ENCODE data around the gene POP5. TPM values are rescaled to one million over a fixed set of nuclear protein-coding genes. Genes with fewer than 3 reads are reported as not detected.
"Not testable (repeated sequence)": the region's sequence is repeated elsewhere in the genome, so short reads cannot be mapped to it uniquely, and the experiment has no call there.

Gene POP5
- total RNA-seq, 1 donor from 2014 or later, result 28.5 TPM

GRCh38 chr12:120538281-120539156 is 42.7 kb downstream of the POP5 start:
- peak; percentile 36 for DNase-seq (ENCODE audit: low read depth, low spot score)

GRCh38 chr12:120537856-120538220 is 43.4 kb downstream of the POP5 start:
- DNase-seq (ENCODE audit: low read depth, low spot score), result no peak

- no peak for DNase-seq (ENCODE audit: low read depth, low spot score)
Measured at GRCh38 chr12:120536064-120536791, 45.0 kb downstream of the POP5 start.

DNA sequence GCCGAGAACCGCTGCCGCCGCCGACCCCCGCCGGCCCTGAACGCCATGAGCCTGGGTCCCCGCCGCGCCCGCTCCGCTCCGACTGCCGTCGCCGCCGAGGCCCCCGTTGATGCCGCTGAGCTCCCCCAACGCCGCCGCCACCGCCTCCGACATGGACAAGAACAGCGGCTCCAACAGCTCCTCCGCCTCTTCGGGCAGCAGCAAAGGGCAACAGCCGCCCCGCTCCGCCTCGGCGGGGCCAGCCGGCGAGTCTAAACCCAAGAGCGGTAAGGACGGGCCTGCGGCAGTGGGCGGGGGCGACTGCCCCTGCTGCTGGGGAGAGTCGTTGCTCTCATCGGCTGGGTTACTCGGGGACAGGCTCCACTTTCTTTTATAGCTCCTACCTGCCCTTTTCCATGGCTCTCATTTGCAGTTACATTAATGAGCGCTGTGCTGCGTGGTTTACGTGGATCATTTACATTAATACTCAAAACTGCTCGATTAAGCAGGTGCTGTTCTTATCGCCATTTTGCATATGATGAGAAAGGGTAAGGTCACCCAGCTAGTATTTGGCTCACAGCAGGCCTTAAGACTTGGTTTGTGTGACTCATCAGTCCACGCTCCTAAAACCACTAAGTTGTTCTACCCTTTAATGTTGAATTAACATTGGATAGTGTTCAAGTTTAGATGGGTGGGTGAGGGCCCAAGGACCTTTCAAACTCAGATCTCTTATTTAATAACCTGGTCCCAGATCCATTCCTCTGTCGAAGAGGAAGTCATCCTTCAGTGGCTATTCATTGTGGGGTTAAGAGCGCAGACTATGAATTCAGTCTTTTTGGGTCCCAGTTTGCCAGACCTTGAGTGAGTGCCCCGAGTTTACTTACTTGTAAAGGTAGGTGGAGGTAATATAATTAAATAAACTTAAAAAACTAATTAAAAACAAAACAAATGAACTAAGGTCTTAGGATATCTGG is 46.2 kb downstream of the POP5 start:
- peak; percentile 37 for DNase-seq (ENCODE audit: low read depth, low spot score)

GRCh38 chr12:120534203-120534702 is 46.9 kb downstream of the POP5 start, which contains the start of gene RNF10:
Gene RNF10 (plus strand): TSS chr12:120534356. CDS start chr12:120534812, 456 bp downstream.
- DNase-seq (ENCODE audit: low read depth, low spot score), result peak; percentile 47

DNA sequence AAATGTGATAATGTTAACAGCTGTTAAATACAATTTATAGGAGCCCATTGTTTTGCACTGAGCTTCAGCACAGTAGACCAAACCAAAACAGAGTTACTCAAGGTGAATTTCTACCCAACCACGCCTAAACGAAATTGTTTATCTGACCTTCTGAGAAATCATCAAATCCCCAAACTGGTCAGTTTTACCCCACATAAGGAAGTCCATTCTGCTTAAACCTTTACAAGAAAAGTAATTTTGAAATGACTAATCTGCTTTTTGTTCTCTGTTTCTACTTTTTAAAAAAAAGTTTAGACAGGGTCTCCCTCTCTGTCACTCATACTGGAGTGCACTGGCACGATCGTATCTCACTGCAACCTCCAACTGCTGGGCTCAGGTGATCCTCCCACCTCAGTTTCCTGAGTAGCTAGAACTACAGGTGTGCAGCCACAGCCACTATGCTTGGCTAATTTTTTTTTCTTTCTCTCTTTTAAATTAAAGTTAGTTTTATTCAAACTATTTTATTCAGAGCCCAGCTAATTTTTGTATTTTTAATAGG is 48.4 kb downstream of the POP5 start:
- DNase-seq (ENCODE audit: low read depth, low spot score), result no peak

- not testable (repeated sequence) for DNase-seq (ENCODE audit: low read depth, low spot score)
Measured at GRCh38 chr12:120530418-120530761, 50.8 kb downstream of the POP5 start.

- DNase-seq (ENCODE audit: low read depth, low spot score), result no peak
Measured at GRCh38 chr12:120529641-120530417, 51.4 kb downstream of the POP5 start.

DNA sequence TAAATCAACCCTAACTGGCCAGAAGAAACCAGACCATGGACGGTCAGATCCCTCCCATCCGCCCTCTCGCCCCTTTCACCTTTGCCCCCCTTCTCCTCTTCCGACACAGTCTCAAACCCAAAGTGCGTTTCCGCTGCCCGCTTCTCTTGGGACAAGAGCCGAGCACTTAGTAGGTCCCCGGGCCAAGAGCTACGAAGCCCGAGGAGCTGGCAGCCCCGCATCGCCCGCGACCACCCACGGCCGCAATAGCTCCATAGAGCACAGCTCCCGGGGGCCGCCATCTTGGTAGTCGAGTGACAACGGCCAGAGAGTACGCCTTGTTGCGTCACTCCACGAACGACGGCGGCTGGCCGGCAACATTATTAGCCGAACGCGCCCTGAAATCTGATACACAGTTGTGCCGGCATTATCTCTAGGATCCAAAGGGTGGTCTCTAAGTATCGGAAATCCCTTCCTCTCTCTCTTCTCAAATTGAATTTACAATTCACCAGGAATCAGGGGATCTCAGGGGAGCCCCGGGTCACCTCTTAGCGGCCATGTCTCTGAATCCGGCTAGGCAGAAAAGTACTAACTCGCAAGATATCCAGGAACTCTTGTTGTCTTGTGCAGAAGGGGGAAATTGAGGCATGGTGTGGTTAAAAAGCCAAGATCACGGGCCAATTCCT is 52.2 kb downstream of the POP5 start, which contains the start of gene COQ5:
Gene COQ5, minus strand, starts transcription at position 298 of the 665 bp plus-strand sequence. Its CDS starts 17 bp downstream, at position 281.
- peak; percentile 63 for DNase-seq (ENCODE audit: low read depth, low spot score)

Other genes with a start within 250 kb of the POP5 start
- not detected in 2 replicates for gene MSI1, start 212.2 kb downstream of the POP5 start, total RNA-seq
- gene COX6A1, start 143.3 kb downstream of the POP5 start, total RNA-seq, result 293 and 438 TPM in 2 replicates
- gene TRIAP1, start 135.0 kb downstream of the POP5 start, total RNA-seq, result 44.2 and 52.0 TPM in 2 replicates
- gene GATC, start 135.0 kb downstream of the POP5 start, total RNA-seq, result 24.7 and 28.5 TPM in 2 replicates
- 311 and 390 TPM in 2 replicates for gene SRSF9, start 111.7 kb downstream of the POP5 start, total RNA-seq
- gene DYNLL1, start 85.3 kb downstream of the POP5 start, total RNA-seq, result 335 and 441 TPM in 2 replicates
- gene COQ5, start 52.2 kb downstream of the POP5 start, total RNA-seq, result 33.6 and 40.8 TPM in 2 replicates
- 108 and 127 TPM in 2 replicates for gene RNF10, start 47.0 kb downstream of the POP5 start, total RNA-seq
- gene CABP1, start 59.2 kb upstream of the POP5 start, total RNA-seq, result not detected in 2 replicates
- 57.8 and 98.9 TPM in 2 replicates for gene MLEC, start 105.7 kb upstream of the POP5 start, total RNA-seq
- 26.1 and 29.1 TPM in 2 replicates for gene UNC119B, start 129.1 kb upstream of the POP5 start, total RNA-seq
- 12.0 and 17.9 TPM in 2 replicates for gene ACADS, start 144.4 kb upstream of the POP5 start, total RNA-seq

Measured in pulmonary artery endothelial cell (primary cell).